Activated naive CD8-positive, alpha-beta T cell treated with anti-CD3 and anti-CD28 coated beads for 36 hours (primary cell): ENCODE results near the gene ZNF234. TPM values are rescaled to one million over a fixed set of nuclear protein-coding genes. Genes with fewer than 3 reads are reported as not detected.
"Not testable (repeated sequence)": the region's sequence is repeated elsewhere in the genome, so short reads cannot be mapped to it uniquely, and the experiment has no call there.

ENCODE experiments used
- DNase-seq: peaks from one replicate; pipeline ENCODE4 v3.0.0; 2021
- H3K27ac Mint-ChIP-seq: one replicate; pipeline ENCODE4 v1.8.0; 2022; ENCODE audit warnings: mild to moderate bottlenecking, moderate library complexity, mixed read lengths
- H3K27me3 Mint-ChIP-seq: one replicate; pipeline ENCODE4 v1.8.0; 2022; ENCODE audit warnings: mild to moderate bottlenecking, mixed read lengths
- H3K36me3 Mint-ChIP-seq: one replicate; pipeline ENCODE4 v1.8.0; 2021; ENCODE audit warnings: mild to moderate bottlenecking, mixed read lengths
- H3K4me1 Mint-ChIP-seq: one replicate; pipeline ENCODE4 v1.8.0; 2021; ENCODE audit warnings: mixed read lengths
- H3K4me3 Mint-ChIP-seq: one replicate; pipeline ENCODE4 v1.8.0; 2022; ENCODE audit warnings: mild to moderate bottlenecking, moderate library complexity, mixed read lengths
- H3K9me3 Mint-ChIP-seq: one replicate; pipeline ENCODE4 v1.8.0; 2022; ENCODE audit warnings: mixed read lengths
- total RNA-seq, 2 experiments: library from RNA; stranded (reverse); gene quantifications; one replicate each; pipeline ENCODE4 v1.2.3, GENCODE V29; 2021

ZNF234 gene
- total RNA-seq, result 1 to 10 TPM; 6.9 to 7.0 TPM

GRCh38 chr19:44141191-44142058, at the start of gene ZNF234:
Gene ZNF234, plus strand, starts transcription at chr19:44141554. Its CDS starts 3,079 bp downstream, at chr19:44144633.
- H3K4me1 Mint-ChIP-seq, result peaks cover 13% of the 10 kb centered on the region
- peak within 1 kb of the TSS; percentile 96 for H3K27ac Mint-ChIP-seq
- peak within 1 kb of the TSS; percentile 95 for H3K4me3 Mint-ChIP-seq
- H3K9me3 Mint-ChIP-seq, result peaks cover 11% of the 10 kb centered on the region
- H3K27me3 Mint-ChIP-seq, result no peaks in the 10 kb centered on the region
- H3K36me3 Mint-ChIP-seq, result peaks cover 38% of the 10 kb centered on the region
- peak; percentile 58 for DNase-seq

GRCh38 chr19:44092108-44092507, 49.2 kb upstream of the ZNF234 start:
- no peak overlapping the region for H3K4me3 Mint-ChIP-seq
- peaks cover 5% of the 10 kb centered on the region for H3K4me1 Mint-ChIP-seq
- H3K27ac Mint-ChIP-seq, result no peak overlapping the region
- H3K27me3 Mint-ChIP-seq, result no peaks in the 10 kb centered on the region
- DNase-seq, result no peak
- peaks cover 10% of the 10 kb centered on the region for H3K36me3 Mint-ChIP-seq
- no peaks in the 10 kb centered on the region for H3K9me3 Mint-ChIP-seq

DNA sequence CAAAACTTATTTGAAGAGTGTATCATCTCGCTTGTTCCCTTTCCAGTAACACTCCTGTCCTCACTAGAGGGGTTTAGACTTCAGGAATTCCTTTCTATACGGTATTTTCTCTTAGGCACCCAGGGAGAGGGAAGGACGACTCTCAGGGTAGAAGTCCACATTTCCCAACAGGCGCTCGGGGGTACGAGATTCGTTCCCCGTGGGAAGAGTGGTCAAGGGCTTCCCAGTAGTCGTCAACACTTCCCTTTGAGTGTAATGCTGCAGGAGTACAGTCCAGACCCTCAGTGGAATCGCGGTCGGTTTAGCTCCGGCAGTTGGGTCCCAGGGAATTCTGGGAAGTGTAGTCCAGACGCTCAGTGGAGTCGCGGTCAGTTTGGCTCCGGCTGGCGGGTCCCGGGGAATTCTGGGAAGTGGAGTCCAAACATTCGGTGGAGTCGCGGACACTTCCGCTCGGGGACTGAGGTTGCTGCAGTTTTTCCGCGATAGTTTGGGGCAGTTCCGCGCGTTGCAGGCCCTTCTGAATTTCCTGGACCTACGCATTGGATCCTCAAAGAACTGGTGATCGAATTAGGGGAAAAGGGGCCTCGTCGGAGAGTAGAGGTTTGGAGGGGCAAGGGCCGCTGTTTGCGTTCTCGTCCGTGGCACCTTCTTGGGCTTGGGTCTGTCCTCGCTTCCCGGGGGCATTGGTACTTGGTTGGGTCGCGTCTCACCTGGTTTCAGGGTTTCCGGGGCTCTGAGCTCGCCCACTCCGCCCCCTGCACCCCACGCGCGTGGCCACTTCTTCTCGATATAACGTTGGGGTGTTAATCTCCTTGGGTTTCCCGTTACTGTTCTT, 47.2 kb upstream of the ZNF234 start, which contains the start of gene ZNF224:
Gene ZNF224, plus strand, starts transcription at position 431 of the 835 bp plus-strand sequence. CDS start 3,513 bp downstream, outside the sequence.
- Mint-ChIP-seq H3K4me1 (peaks cover 8% of the 10 kb centered on the region), H3K27ac (peak within 1 kb of the TSS; percentile 92), H3K4me3 (peak within 1 kb of the TSS; percentile 98), H3K27me3 (no peaks in the 10 kb centered on the region), H3K9me3 (peaks cover 4% of the 10 kb centered on the region), H3K36me3 (peaks cover 25% of the 10 kb centered on the region)
- DNase-seq, result peak; percentile 83

GRCh38 chr19:44107751-44108150, 33.6 kb upstream of the ZNF234 start:
- no peak overlapping the region for H3K4me3 Mint-ChIP-seq
- DNase-seq, result no peak
- H3K27me3 Mint-ChIP-seq, result no peaks in the 10 kb centered on the region
- H3K4me1 Mint-ChIP-seq, result peaks cover 6% of the 10 kb centered on the region
- H3K36me3 Mint-ChIP-seq, result peaks cover 73% of the 10 kb centered on the region
- peaks cover 63% of the 10 kb centered on the region for H3K9me3 Mint-ChIP-seq
- no peak overlapping the region for H3K27ac Mint-ChIP-seq

DNA sequence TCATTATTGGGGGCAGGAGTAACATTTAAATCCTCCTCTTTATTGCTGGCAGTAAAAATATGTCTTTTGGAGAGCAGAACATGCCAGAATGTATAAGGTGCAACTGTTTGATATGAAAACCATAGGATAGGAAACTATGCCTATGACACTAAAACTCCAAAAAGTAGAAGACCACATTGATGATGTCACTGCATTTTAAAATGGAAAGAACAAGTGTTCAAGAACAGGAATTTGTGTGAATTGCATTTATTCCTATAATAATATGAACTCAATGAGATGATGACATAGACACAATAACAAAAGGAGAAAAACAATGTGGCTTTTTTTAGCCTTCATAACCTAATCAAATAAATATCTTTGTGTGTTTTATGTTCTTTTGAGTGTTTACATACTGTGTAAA, 31.9 kb upstream of the ZNF234 start:
- H3K36me3 Mint-ChIP-seq, result peaks cover 58% of the 10 kb centered on the region
- no peak overlapping the region for H3K27ac Mint-ChIP-seq
- H3K27me3 Mint-ChIP-seq, result no peaks in the 10 kb centered on the region
- H3K9me3 Mint-ChIP-seq, result peaks cover 51% of the 10 kb centered on the region
- H3K4me1 Mint-ChIP-seq, result peaks cover 10% of the 10 kb centered on the region
- H3K4me3 Mint-ChIP-seq, result no peak overlapping the region
- no peak for DNase-seq

GRCh38 chr19:44111910-44112463, 29.4 kb upstream of the ZNF234 start:
- DNase-seq, result peak; percentile 18
- peaks cover 13% of the 10 kb centered on the region for H3K4me1 Mint-ChIP-seq
- H3K27me3 Mint-ChIP-seq, result no peaks in the 10 kb centered on the region
- peak overlapping the region; percentile 97 for H3K4me3 Mint-ChIP-seq
- H3K9me3 Mint-ChIP-seq, result peaks cover 36% of the 10 kb centered on the region
- peaks cover 47% of the 10 kb centered on the region for H3K36me3 Mint-ChIP-seq
- H3K27ac Mint-ChIP-seq, result peak overlapping the region; percentile 50

GRCh38 chr19:44112802-44113137, 28.6 kb upstream of the ZNF234 start:
- H3K9me3 Mint-ChIP-seq, result peaks cover 28% of the 10 kb centered on the region
- H3K27ac Mint-ChIP-seq, result peak overlapping the region; percentile 89
- H3K27me3 Mint-ChIP-seq, result no peaks in the 10 kb centered on the region
- DNase-seq, result no peak
- H3K36me3 Mint-ChIP-seq, result peaks cover 44% of the 10 kb centered on the region
- H3K4me3 Mint-ChIP-seq, result peak overlapping the region; percentile 97
- H3K4me1 Mint-ChIP-seq, result peaks cover 13% of the 10 kb centered on the region

GRCh38 chr19:44113138-44113783, 28.1 kb upstream of the ZNF234 start, which contains the start of gene ZNF225:
Gene ZNF225, plus strand, starts transcription at chr19:44113399. Its CDS starts 2,429 bp downstream, at chr19:44115828.
- H3K4me3 Mint-ChIP-seq, result peak within 1 kb of the TSS; percentile 97
- H3K27me3 Mint-ChIP-seq, result no peaks in the 10 kb centered on the region
- H3K27ac Mint-ChIP-seq, result peak within 1 kb of the TSS; percentile 89
- H3K4me1 Mint-ChIP-seq, result peaks cover 13% of the 10 kb centered on the region
- peaks cover 23% of the 10 kb centered on the region for H3K9me3 Mint-ChIP-seq
- H3K36me3 Mint-ChIP-seq, result peaks cover 43% of the 10 kb centered on the region
- peak; percentile 84 for DNase-seq

DNA sequence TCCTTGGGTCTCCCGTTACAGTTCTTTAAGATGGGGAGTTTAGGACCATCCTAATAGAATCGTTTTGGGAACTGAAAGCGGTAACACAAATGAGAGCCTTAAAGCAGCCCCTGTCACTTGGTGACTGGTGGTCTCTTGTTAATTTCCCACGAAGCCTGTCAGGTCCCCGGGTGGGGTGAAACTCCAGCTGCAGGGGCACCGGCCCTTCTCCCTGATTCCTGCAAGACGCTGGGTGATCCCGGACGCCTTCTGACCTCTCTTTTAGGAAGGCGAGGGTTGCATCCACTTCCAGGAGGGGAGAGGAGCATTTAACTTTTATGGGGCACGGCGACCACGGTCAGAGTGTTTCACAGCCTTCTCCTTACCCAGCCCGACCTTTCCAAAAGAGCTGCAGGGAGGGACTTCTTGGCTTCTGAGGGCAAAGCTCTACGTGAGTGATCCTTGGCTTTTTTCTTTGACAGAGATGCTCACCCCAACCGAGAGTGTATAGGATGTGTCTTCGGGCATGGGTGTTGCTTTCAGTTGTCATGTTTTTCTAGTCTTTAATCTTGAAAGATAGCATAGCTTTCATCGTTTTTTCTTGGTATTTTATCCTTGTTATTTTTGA, 27.5 kb upstream of the ZNF234 start:
- H3K36me3 Mint-ChIP-seq, result peaks cover 44% of the 10 kb centered on the region
- H3K27ac Mint-ChIP-seq, result peak overlapping the region; percentile 89
- no peaks in the 10 kb centered on the region for H3K27me3 Mint-ChIP-seq
- H3K4me1 Mint-ChIP-seq, result peaks cover 13% of the 10 kb centered on the region
- H3K4me3 Mint-ChIP-seq, result peak overlapping the region; percentile 97
- H3K9me3 Mint-ChIP-seq, result peaks cover 20% of the 10 kb centered on the region
- peak; percentile 2 for DNase-seq

- not testable (repeated sequence) for H3K27ac Mint-ChIP-seq, H3K27me3 Mint-ChIP-seq, DNase-seq, H3K4me1 Mint-ChIP-seq, H3K4me3 Mint-ChIP-seq
- peaks cover 55% of the 10 kb centered on the region for H3K9me3 Mint-ChIP-seq
- peaks cover 88% of the 10 kb centered on the region for H3K36me3 Mint-ChIP-seq
Measured at GRCh38 chr19:44121162-44121561, 20.2 kb upstream of the ZNF234 start.

- DNase-seq, result no peak
- H3K27ac Mint-ChIP-seq, result no peak overlapping the region
- no peaks in the 10 kb centered on the region for H3K27me3 Mint-ChIP-seq
- no peak overlapping the region for H3K4me3 Mint-ChIP-seq
- peaks cover 40% of the 10 kb centered on the region for H3K9me3 Mint-ChIP-seq
- H3K36me3 Mint-ChIP-seq, result peaks cover 45% of the 10 kb centered on the region
- H3K4me1 Mint-ChIP-seq, result no peaks in the 10 kb centered on the region
Measured at GRCh38 chr19:44131955-44132354, 9.4 kb upstream of the ZNF234 start.

DNA sequence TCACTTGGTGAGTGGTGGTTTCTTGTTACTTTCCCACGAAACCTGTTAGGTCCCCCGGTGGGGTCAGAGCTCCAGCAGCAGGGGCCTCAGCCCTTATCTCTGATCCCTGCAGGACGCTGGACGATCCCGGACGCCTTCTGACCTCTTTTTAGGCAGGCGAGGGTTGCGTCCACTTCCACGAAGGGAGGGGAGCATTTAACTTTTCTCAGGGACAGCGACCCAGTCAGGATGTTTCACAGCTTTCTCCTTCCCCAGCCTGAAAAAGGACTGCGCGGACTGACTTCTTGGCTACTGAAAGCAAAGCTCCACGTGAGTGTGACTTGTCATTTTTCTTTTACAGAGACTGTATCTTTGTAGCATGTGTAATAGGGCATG, 692 bp downstream of the ZNF234 start:
- peak overlapping the region; percentile 96 for H3K27ac Mint-ChIP-seq
- H3K4me1 Mint-ChIP-seq, result peaks cover 13% of the 10 kb centered on the region
- peaks cover 40% of the 10 kb centered on the region for H3K36me3 Mint-ChIP-seq
- no peaks in the 10 kb centered on the region for H3K27me3 Mint-ChIP-seq
- peak overlapping the region; percentile 95 for H3K4me3 Mint-ChIP-seq
- DNase-seq, result no peak
- peaks cover 10% of the 10 kb centered on the region for H3K9me3 Mint-ChIP-seq

GRCh38 chr19:44149776-44150175, 8.4 kb downstream of the ZNF234 start:
- DNase-seq, result no peak
- Mint-ChIP-seq H3K36me3 (peaks cover 93% of the 10 kb centered on the region), H3K4me1 (no peaks in the 10 kb centered on the region), H3K27ac (no peak overlapping the region), H3K4me3 (no peak overlapping the region), H3K9me3 (peaks cover 33% of the 10 kb centered on the region), H3K27me3 (no peaks in the 10 kb centered on the region)

- Mint-ChIP-seq H3K27ac (no peak overlapping the region), H3K4me3 (no peak overlapping the region), H3K36me3 (peaks cover 89% of the 10 kb centered on the region), H3K27me3 (no peaks in the 10 kb centered on the region), H3K4me1 (no peaks in the 10 kb centered on the region), H3K9me3 (peaks cover 36% of the 10 kb centered on the region)
- no peak for DNase-seq
Measured at GRCh38 chr19:44151491-44151890, 10.1 kb downstream of the ZNF234 start.
